HEK293 (cell line): Measurements from ENCODE around the gene DOCK3.
A peak's percentile ranks its signal among the peaks of the same experiment; 100 is the strongest.

Experiments used
- CTCF ChIA-PET: fragments of 350-600 bp; formaldehyde crosslinking; extraction: SDS; loops from one replicate; lab custom pipeline; 2021; ENCODE audit warnings: antibody characterized with exemption; lab: Yijun Ruan, JAX
- POLR2A ChIA-PET: fragments of 300-600 bp; formaldehyde crosslinking; extraction: SDS; loops from one replicate; lab custom pipeline; 2020; ENCODE audit warnings: antibody characterized with exemption, inconsistent platforms; lab: Yijun Ruan, JAX
- H3K27ac ChIP-seq: fragments of 200-500 bp; sonication (Bioruptor generic); 2 replicates; pipeline ENCODE4 v1.5.1; 2014; ENCODE audit warnings: low read depth, low read length, control low read depth, inconsistent platforms; ENCODE audit errors: extremely low read depth
- H3K36me3 ChIP-seq, 2 experiments: fragments of 200-500 bp in 1 of 2; sonication (Bioruptor generic) in 1 of 2; 1 replicate in 1 of 2; 2 replicates in 1 of 2; pipeline ENCODE4 v1.5.1; 2014 to 2017; ENCODE audit warnings: inconsistent platforms in 2 of 2, low read length in 2 of 2; ENCODE audit not compliant: control insufficient read depth in 2 of 2, insufficient read depth in 1 of 2
- H3K4me1 ChIP-seq: fragments of 200-500 bp; sonication (Bioruptor generic); 2 replicates; pipeline ENCODE4 v1.5.1; 2014; ENCODE audit warnings: mild to moderate bottlenecking, low read length, inconsistent platforms; ENCODE audit not compliant: control insufficient read depth, insufficient read depth
- H3K4me3 ChIP-seq: 2 replicates; pipeline ENCODE4 v1.5.1; 2011; ENCODE audit warnings: low read depth, mild to moderate bottlenecking, control low read depth, low read length, moderate library complexity
- H3K9me3 ChIP-seq: fragments of 200-500 bp; sonication (Bioruptor generic); 2 replicates; pipeline ENCODE4 v1.5.1; 2014; ENCODE audit warnings: low read depth, low read length, inconsistent platforms; ENCODE audit not compliant: control insufficient read depth, insufficient read depth
- BCL11A ChIP-seq: fragments of 450-650 bp; formaldehyde crosslinking; IDR thresholded peaks from 2 replicates; pipeline ENCODE4 v1.5.1; 2016; ENCODE audit warnings: low read depth, missing biosample characterization, missing genetic modification characterization
- CTCF ChIP-seq: fragments of 450-650 bp; formaldehyde crosslinking; IDR thresholded peaks from 2 replicates; pipeline ENCODE4 v1.5.1; 2016; ENCODE audit warnings: missing biosample characterization, missing genetic modification characterization
- HOXA7 ChIP-seq: sonication (generic); formaldehyde crosslinking; IDR thresholded peaks from 2 replicates; pipeline ENCODE4 v1.8.1; 2022; ENCODE audit warnings: missing genetic modification reagents, borderline replicate concordance
- HOXC10 ChIP-seq: sonication (generic); formaldehyde crosslinking; IDR thresholded peaks from 2 replicates; pipeline ENCODE4 v1.8.1; 2023; ENCODE audit warnings: mild to moderate bottlenecking, missing genetic modification reagents
- KLF1 ChIP-seq: fragments of 450-650 bp; formaldehyde crosslinking; IDR thresholded peaks from 2 replicates; pipeline ENCODE4 v1.5.1; 2016; ENCODE audit warnings: missing biosample characterization, missing genetic modification characterization
- KLF8 ChIP-seq: fragments of 450-650 bp; formaldehyde crosslinking; IDR thresholded peaks from 2 replicates; pipeline ENCODE4 v1.5.1; 2016; ENCODE audit warnings: missing biosample characterization, missing genetic modification characterization
- MZF1 ChIP-seq: fragments of 450-650 bp; formaldehyde crosslinking; IDR thresholded peaks from 2 replicates; pipeline ENCODE4 v1.5.1; 2017; ENCODE audit warnings: missing biosample characterization, missing genetic modification characterization, borderline replicate concordance
- ZBTB48 ChIP-seq: fragments of 450-650 bp; formaldehyde crosslinking; IDR thresholded peaks from 2 replicates; pipeline ENCODE4 v1.5.1; 2016; ENCODE audit warnings: missing biosample characterization, missing genetic modification characterization
- ZIC2 ChIP-seq: fragments of 450-650 bp; formaldehyde crosslinking; IDR thresholded peaks from 2 replicates; pipeline ENCODE4 v1.5.1; 2016; ENCODE audit warnings: missing biosample characterization, missing genetic modification characterization
- ZNF114 ChIP-seq: fragments of 450-650 bp; formaldehyde crosslinking; IDR thresholded peaks from 2 replicates; pipeline ENCODE4 v1.5.0; 2017; ENCODE audit warnings: missing biosample characterization, missing genetic modification characterization
- ZNF140 ChIP-seq: fragments of 450-650 bp; formaldehyde crosslinking; IDR thresholded peaks from 2 replicates; pipeline ENCODE4 v1.5.1; 2016; ENCODE audit warnings: missing biosample characterization, missing genetic modification characterization
- ZNF148 ChIP-seq: fragments of 450-650 bp; formaldehyde crosslinking; IDR thresholded peaks from 2 replicates; pipeline ENCODE4 v1.5.0; 2017; ENCODE audit warnings: missing biosample characterization, missing genetic modification characterization, borderline replicate concordance
- ZNF169 ChIP-seq: fragments of 450-650 bp; formaldehyde crosslinking; IDR thresholded peaks from 2 replicates; pipeline ENCODE4 v1.5.1; 2016; ENCODE audit warnings: missing biosample characterization, missing genetic modification characterization
- ZNF302 ChIP-seq: fragments of 450-650 bp; formaldehyde crosslinking; IDR thresholded peaks from 2 replicates; pipeline ENCODE4 v1.5.1; 2016; ENCODE audit warnings: missing biosample characterization, missing genetic modification characterization, low read depth
- ZNF391 ChIP-seq: fragments of 450-650 bp; formaldehyde crosslinking; IDR thresholded peaks from 2 replicates; pipeline ENCODE4 v1.5.1; 2016; ENCODE audit warnings: low read depth, missing biosample characterization, missing genetic modification characterization, borderline replicate concordance
- ZNF560 ChIP-seq: fragments of 450-650 bp; formaldehyde crosslinking; IDR thresholded peaks from 2 replicates; pipeline ENCODE4 v1.5.1; 2017; ENCODE audit warnings: missing biosample characterization, missing genetic modification characterization, borderline replicate concordance
- ZNF610 ChIP-seq: fragments of 450-650 bp; formaldehyde crosslinking; IDR thresholded peaks from 2 replicates; pipeline ENCODE4 v1.5.1; 2016; ENCODE audit warnings: missing biosample characterization, missing genetic modification characterization, borderline replicate concordance
- ZNF624 ChIP-seq: fragments of 450-650 bp; formaldehyde crosslinking; IDR thresholded peaks from 2 replicates; pipeline ENCODE4 v1.5.1; 2017; ENCODE audit warnings: missing biosample characterization, missing genetic modification characterization
- ZNF654 ChIP-seq: fragments of 450-650 bp; formaldehyde crosslinking; IDR thresholded peaks from 2 replicates; pipeline ENCODE4 v1.5.1; 2016; ENCODE audit warnings: low read depth, missing biosample characterization, missing genetic modification characterization
- ZNF658 ChIP-seq: fragments of 450-650 bp; formaldehyde crosslinking; IDR thresholded peaks from 2 replicates; pipeline ENCODE4; 2016; ENCODE audit warnings: missing biosample characterization, missing genetic modification characterization
- ZNF660 ChIP-seq: fragments of 450-650 bp; IDR thresholded peaks from 2 replicates; pipeline ENCODE4 v1.5.1; 2018; ENCODE audit warnings: missing biosample characterization, mild to moderate bottlenecking, missing genetic modification characterization
- ZSCAN23 ChIP-seq: fragments of 450-650 bp; formaldehyde crosslinking; IDR thresholded peaks from 2 replicates; pipeline ENCODE4 v1.5.1; 2016; ENCODE audit warnings: missing biosample characterization, missing genetic modification characterization
- TF ChIP-seq, protein P1 (sequence below): fragments of 450-650 bp; formaldehyde crosslinking; IDR thresholded peaks from 2 replicates; pipeline ENCODE4 v1.5.1; 2016; ENCODE audit warnings: missing biosample characterization, missing genetic modification characterization

Gene DOCK3

DNA sequence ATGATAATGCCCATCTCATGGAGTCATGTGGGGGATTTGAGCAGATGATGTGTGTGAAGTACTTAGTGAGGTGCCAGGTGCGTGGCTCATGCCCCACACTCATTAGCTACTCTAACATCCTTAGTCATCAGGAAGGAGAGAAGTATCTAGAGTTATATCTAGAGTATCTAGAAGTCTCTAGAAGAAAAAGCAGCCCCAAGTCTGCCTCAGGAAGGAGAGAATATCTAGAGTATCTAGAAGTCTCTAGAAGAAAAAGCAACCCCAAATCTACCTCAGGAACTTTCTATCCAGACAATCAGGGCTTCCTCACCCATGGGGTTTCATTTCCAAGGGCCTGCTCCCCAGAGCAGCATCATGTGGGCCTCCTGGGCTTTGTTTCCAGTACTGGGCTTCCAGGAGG is 24.7 kb upstream of the DOCK3 start:
- Histone ChIP-seq H3K4me1 (no peaks in the 10 kb centered on the region), H3K9me3 (no peaks in the 10 kb centered on the region), H3K4me3 (no peak overlapping the region), H3K36me3 (peaks cover 0 to 35% of the 10 kb centered on the region in 2 experiments; a peak in 1 of 3 replicates), H3K27ac (no peak overlapping the region)
- POLR2A ChIA-PET = interaction anchor here (0.9 kb wide), 1 partner anchor 34 kb away, joined by 3 read pairs; no protein-coding TSS in a partner anchor
- CTCF ChIA-PET = interaction anchor here (1.0 to 1.7 kb wide), 2 partner anchors 22 to 32 kb away, joined by 4 to 5 read pairs; no protein-coding TSS in a partner anchor
- TF ChIP-seq ZNF114 (tag by site-specific recombination) (no peak), ZNF560 (tag by site-specific recombination) (no peak), ZNF610 (tag by site-specific recombination) (no peak)

- CTCF ChIA-PET = interaction anchor here (5.0 kb wide), 1 partner anchor 34 kb away, joined by 61 read pairs; the partner anchor contains the start of gene MAPKAPK3
- POLR2A ChIA-PET = no interaction called here
- Histone ChIP-seq H3K27ac (no peak overlapping the region), H3K4me3 (no peak overlapping the region), H3K9me3 (no peaks in the 10 kb centered on the region), H3K4me1 (no peaks in the 10 kb centered on the region), H3K36me3 (peaks cover 0 to 22% of the 10 kb centered on the region in 2 experiments; a peak in 1 of 3 replicates)
- TF ChIP-seq ZNF140 (tag by site-specific recombination) = no peak
- TF ChIP-seq ZNF169 (tag by site-specific recombination) = no peak
- TF ChIP-seq HOXC10 (CRISPR knock-in tag) = no peak
- no peak for TF ChIP-seq BCL11A (tag by site-specific recombination)
- TF ChIP-seq ZSCAN23 (tag by site-specific recombination) = no peak
Measured at GRCh38 chr3:50651445-50651844, 23.3 kb upstream of the DOCK3 start.

- TF ChIP-seq KLF1 (tag by site-specific recombination) (no peak), ZNF660 (tag by site-specific recombination) (no peak), ZIC2 (tag by site-specific recombination) (peak; percentile 94), ZNF148 (no peak)
- TF ChIP-seq, all 188 proteins: peak for 1
- Histone ChIP-seq H3K4me1 (no peaks in the 10 kb centered on the region), H3K36me3 (peaks cover 0 to 16% of the 10 kb centered on the region in 2 experiments; a peak in 1 of 3 replicates), H3K4me3 (no peak overlapping the region), H3K9me3 (no peaks in the 10 kb centered on the region), H3K27ac (no peak overlapping the region)
- POLR2A ChIA-PET = interaction anchor here (1.2 kb wide), 1 partner anchor 40 kb away, joined by 3 read pairs; the partner anchor contains the start of gene CISH
- CTCF ChIA-PET = interaction anchor here (0.6 to 5.0 kb wide), 14 partner anchors 9 to 972 kb away, joined by 3 to 61 read pairs (median 6); partner anchors contain the start of gene MAPKAPK3
Measured at GRCh38 chr3:50651920-50652529, 22.7 kb upstream of the DOCK3 start.

- Histone ChIP-seq H3K36me3 (peaks cover 0 to 9% of the 10 kb centered on the region in 2 experiments; a peak in 1 of 3 replicates), H3K4me3 (no peak overlapping the region), H3K9me3 (no peaks in the 10 kb centered on the region), H3K4me1 (no peaks in the 10 kb centered on the region), H3K27ac (no peak overlapping the region)
- CTCF ChIA-PET = interaction anchor here (0.6 to 5.0 kb wide), 17 partner anchors 10 to 972 kb away, joined by 3 to 61 read pairs (median 5); partner anchors contain the start of gene MAPKAPK3
- POLR2A ChIA-PET = interaction anchor here (0.5 to 1.4 kb wide), 3 partner anchors 37 to 215 kb away, joined by 3 to 4 read pairs (median 3); partner anchors contain the start of gene CISH
- TF ChIP-seq MZF1 (tag by site-specific recombination) (no peak), ZNF658 (tag by site-specific recombination) (no peak), ZNF654 (peak; percentile 20; the same call in 1 of the 2 replicates), ZNF391 (tag by site-specific recombination) (no peak), ZNF624 (no peak), ZBTB48 (peak; percentile 58; the same call in 1 of the 2 replicates), KLF8 (no peak), HOXA7 (CRISPR knock-in tag) (no peak), ZNF302 (tag by site-specific recombination) (no peak), CTCF (tag by site-specific recombination) (peak; percentile 42; the same call in 1 of the 2 replicates)
- TF ChIP-seq, protein P1, sequence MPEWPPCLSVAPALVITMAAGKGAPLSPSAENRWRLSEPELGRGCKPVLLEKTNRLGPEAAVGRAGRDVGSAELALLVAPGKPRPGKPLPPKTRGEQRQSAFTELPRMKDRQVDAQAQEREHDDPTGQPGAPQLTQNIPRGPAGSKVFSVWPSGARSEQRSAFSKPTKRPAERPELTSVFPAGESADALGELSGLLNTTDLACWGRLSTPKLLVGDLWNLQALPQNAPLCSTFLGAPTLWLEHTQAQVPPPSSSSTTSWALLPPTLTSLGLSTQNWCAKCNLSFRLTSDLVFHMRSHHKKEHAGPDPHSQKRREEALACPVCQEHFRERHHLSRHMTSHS (tag by site-specific recombination) = no peak
Measured at GRCh38 chr3:50652709-50653108, 22.0 kb upstream of the DOCK3 start.
